WERI-Rb-1 (cell line): Measurements from ENCODE around the gene ZC3H7B.

ENCODE experiments used
- DNase-seq: peaks from one replicate; pipeline ENCODE4 v3.0.0-alpha.2; 2020
- H3K27ac ChIP-seq: fragments of 250-450 bp; sonication (Bioruptor Pico); 2 replicates; pipeline ENCODE4 v1.5.1; 2020; ENCODE audit warnings: mild to moderate bottlenecking, moderate library complexity
- H3K27me3 ChIP-seq: fragments of 250-450 bp; sonication (Bioruptor Pico); 2 replicates; pipeline ENCODE4 v1.5.1; 2021; ENCODE audit warnings: mild to moderate bottlenecking, low read depth, moderate library complexity; ENCODE audit not compliant: insufficient read depth, severe bottlenecking
- H3K36me3 ChIP-seq: fragments of 250-450 bp; sonication (Bioruptor Pico); 2 replicates; pipeline ENCODE4 v1.5.1; 2020; ENCODE audit warnings: mild to moderate bottlenecking, moderate library complexity
- H3K4me3 ChIP-seq: 2 replicates; pipeline ENCODE4 v1.5.1; 2011; ENCODE audit warnings: low read depth, mild to moderate bottlenecking, control low read depth, low read length
- H3K9me3 ChIP-seq: fragments of 250-450 bp; sonication (Bioruptor Pico); 2 replicates; pipeline ENCODE4 v1.5.1; 2021; ENCODE audit warnings: mild to moderate bottlenecking, moderate library complexity; ENCODE audit not compliant: severe bottlenecking
- TF ChIP-seq, protein P1 (sequence below): IDR thresholded peaks from 2 replicates; pipeline ENCODE4 v1.5.1; 2011; ENCODE audit warnings: low read depth, mild to moderate bottlenecking, control low read depth, inconsistent platforms, low read length

Gene ZC3H7B

DNA sequence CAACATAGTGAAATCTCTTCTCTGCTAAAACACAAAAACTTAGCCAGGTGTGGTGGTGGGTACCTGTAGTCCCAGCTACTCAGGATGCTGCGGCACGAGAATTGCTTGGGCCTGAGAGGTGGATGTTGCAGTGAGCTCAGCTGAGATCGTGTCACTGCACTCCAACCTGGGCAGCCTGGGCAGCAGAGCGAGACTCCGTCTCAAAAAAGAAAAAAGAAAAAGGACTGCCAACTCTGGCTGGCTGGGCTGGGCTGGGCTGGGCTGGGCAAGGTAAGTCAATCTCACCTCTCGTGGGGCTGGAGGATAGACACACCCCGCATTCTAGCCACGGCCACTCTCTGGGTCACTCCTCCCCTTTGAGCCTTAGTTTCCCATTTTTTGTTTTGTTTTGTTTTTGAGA lies 107.3 kb downstream of the ZC3H7B start:
- TF ChIP-seq, protein P1, sequence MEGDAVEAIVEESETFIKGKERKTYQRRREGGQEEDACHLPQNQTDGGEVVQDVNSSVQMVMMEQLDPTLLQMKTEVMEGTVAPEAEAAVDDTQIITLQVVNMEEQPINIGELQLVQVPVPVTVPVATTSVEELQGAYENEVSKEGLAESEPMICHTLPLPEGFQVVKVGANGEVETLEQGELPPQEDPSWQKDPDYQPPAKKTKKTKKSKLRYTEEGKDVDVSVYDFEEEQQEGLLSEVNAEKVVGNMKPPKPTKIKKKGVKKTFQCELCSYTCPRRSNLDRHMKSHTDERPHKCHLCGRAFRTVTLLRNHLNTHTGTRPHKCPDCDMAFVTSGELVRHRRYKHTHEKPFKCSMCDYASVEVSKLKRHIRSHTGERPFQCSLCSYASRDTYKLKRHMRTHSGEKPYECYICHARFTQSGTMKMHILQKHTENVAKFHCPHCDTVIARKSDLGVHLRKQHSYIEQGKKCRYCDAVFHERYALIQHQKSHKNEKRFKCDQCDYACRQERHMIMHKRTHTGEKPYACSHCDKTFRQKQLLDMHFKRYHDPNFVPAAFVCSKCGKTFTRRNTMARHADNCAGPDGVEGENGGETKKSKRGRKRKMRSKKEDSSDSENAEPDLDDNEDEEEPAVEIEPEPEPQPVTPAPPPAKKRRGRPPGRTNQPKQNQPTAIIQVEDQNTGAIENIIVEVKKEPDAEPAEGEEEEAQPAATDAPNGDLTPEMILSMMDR, result no peak
- Histone ChIP-seq H3K27ac (no peak overlapping the region), H3K27me3 (no peaks in the 10 kb centered on the region), H3K4me3 (no peak overlapping the region), H3K9me3 (no peaks in the 10 kb centered on the region), H3K36me3 (no peaks in the 10 kb centered on the region)
- no peak for DNase-seq
